Measurements from ENCODE around the gene ZNF444. TPM values are rescaled to one million over a fixed set of nuclear protein-coding genes. Genes with fewer than 3 reads are reported as not detected.

Gene ZNF444
- total and polyA plus RNA-seq, 7 donors = 11.4 to 57.4 (median 27.9) TPM

DNA sequence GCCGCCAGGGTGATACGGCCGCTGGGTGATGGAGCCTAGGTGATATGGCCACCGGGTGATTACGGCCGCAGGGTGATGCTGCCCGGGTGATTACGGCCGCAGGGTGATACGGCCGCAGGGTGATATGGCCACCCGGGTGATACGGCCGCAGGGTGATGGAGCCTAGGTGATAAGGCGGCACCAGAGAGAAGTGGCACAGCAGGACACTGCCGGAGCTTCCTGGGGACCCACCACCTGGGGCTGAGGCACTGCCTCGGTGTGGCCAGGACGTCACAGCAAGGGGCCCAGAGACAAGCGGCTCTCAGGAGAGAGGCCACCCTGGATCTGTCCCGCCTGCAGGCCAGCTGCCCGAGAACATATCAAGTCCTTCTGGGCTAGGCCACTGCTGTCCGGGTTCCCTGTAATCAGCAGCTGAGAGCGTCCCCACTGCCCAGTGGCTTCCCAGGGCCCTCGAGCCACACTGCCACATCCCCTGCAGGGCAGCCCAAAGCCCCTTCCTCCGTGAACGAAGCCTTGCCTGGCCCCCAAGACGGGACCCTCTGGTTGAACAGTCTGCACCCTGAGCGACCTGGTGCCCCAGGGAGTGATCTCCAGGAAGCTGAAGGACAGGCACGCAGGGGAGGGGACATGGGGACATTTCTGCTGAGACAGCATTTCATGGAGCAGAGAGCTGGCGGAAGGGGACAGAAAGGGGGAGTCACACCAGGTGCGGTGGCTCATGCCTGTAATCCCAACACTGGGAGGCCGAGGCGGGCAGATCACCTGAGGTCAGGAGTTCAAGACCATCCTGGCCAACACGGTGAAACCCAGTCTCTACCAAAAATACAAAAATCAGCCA lies 42.1 kb upstream of the ZNF444 start:
- no peaks in the 10 kb centered on the region for H3K27me3 ChIP-seq
- H3K36me3 ChIP-seq = peaks cover 0 to 44% (median 21%) of the 10 kb centered on the region in 4 donors
- no peaks in the 10 kb centered on the region for H3K9me3 ChIP-seq
- peaks cover 0 to 7% (median 0%) of the 10 kb centered on the region in 4 donors for H3K4me1 ChIP-seq
- H3K4me3 ChIP-seq = no peak overlapping the region
- 95 to 98% methylated on average over 34 of the region's 34 CpGs for WGBS, 2 donors
- H3K27ac ChIP-seq = no peak overlapping the region
- TF ChIP-seq POLR2AphosphoS5 (IDR thresholded peaks at IDR 0.05) = no peak
- no peak for DNase-seq
- intact Hi-C loops (cut with DNase I) = no loop called here

DNA sequence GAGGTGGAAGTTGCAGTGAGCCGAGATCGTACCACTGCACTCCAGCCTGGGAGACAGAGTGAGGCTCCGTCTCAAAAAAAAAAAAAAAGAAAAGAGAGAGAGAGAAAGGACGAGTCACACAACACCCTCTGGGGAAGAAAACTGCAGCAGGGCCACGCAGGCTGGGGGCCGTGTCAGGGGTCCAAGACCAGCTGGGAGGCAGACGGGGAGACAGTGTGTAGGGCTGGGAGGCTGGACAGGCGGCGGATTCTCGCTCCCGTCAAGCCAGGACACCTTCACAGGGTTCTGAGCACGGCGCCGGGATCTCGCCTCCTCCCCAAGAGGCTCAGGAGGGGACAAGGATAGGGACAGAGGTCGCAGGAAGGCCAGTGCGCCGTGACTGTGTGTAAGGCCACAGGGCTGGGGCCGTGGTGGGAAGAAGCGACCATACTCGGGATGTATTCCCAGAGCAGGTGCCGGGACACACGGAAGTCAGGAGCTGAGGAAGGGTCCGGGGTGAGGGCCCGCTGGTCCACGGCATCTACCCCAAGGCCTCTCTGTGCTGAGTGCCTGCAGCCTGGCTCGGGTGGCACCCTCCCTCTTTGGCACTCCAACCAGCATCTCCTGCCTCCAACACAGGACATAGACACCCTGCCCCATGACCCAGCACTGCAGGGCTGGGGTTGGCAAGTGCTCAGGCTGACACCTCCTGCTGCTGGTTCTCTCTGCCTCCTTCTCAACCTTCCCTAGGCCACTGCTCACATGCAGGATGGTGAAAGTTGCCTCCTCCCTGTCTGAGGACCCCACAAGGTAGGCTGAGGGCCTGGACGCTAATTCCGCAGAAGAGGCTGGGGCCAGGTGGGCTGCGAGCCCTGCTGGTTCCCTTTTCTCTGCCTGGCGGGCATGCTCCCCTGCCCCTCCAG lies 41.2 kb upstream of the ZNF444 start:
- intact Hi-C loops (cut with DNase I) = no loop called here
- Histone ChIP-seq H3K36me3 (peaks cover 0 to 44% (median 21%) of the 10 kb centered on the region in 4 donors), H3K27me3 (no peaks in the 10 kb centered on the region), H3K4me3 (no peak overlapping the region), H3K27ac (no peak overlapping the region), H3K4me1 (peaks cover 0 to 13% (median 6%) of the 10 kb centered on the region in 4 donors), H3K9me3 (no peaks in the 10 kb centered on the region)
- TF ChIP-seq, protein P1, sequence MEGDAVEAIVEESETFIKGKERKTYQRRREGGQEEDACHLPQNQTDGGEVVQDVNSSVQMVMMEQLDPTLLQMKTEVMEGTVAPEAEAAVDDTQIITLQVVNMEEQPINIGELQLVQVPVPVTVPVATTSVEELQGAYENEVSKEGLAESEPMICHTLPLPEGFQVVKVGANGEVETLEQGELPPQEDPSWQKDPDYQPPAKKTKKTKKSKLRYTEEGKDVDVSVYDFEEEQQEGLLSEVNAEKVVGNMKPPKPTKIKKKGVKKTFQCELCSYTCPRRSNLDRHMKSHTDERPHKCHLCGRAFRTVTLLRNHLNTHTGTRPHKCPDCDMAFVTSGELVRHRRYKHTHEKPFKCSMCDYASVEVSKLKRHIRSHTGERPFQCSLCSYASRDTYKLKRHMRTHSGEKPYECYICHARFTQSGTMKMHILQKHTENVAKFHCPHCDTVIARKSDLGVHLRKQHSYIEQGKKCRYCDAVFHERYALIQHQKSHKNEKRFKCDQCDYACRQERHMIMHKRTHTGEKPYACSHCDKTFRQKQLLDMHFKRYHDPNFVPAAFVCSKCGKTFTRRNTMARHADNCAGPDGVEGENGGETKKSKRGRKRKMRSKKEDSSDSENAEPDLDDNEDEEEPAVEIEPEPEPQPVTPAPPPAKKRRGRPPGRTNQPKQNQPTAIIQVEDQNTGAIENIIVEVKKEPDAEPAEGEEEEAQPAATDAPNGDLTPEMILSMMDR (IDR thresholded peaks at IDR 0.05) = no peak
- TF ChIP-seq POLR2AphosphoS5 (IDR thresholded peaks at IDR 0.05) (no peak), POLR2A (IDR thresholded peaks at IDR 0.05) (no peak), EP300 (IDR thresholded peaks at IDR 0.05) (no peak)
- no peak for DNase-seq
- 94 to 95% methylated on average over 31 of the region's 31 CpGs for WGBS, 2 donors

DNA sequence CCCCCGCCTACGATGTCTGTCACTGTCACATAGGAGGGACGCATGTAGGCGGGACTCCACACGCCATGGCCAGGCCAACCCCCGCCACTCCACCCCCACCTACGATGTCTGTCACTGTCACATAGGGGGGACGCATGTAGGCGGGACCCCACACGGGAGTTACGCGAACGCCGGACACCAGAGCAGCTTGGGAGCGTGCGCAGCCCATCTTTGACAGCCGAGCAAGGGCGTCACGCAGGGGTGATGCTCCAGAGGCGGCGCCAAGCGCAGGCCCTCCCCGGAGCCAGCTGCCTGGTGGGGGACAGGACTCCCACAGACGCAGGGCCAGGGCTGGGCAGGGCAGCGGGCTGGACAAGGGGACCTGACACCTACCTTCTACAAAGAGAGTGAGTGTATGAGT lies 40.0 kb upstream of the ZNF444 start:
- no peak for TF ChIP-seq POLR2A (IDR thresholded peaks at IDR 0.05)
- TF ChIP-seq, protein P1 (IDR thresholded peaks at IDR 0.05) = no peak
- no peak for TF ChIP-seq EP300 (IDR thresholded peaks at IDR 0.05)
- TF ChIP-seq POLR2AphosphoS5 (IDR thresholded peaks at IDR 0.05) = no peak
- Histone ChIP-seq H3K4me1 (peaks cover 0 to 23% (median 16%) of the 10 kb centered on the region in 4 donors), H3K27me3 (no peaks in the 10 kb centered on the region), H3K27ac (no peak overlapping the region), H3K9me3 (no peaks in the 10 kb centered on the region), H3K4me3 (no peak overlapping the region), H3K36me3 (peaks cover 0 to 44% (median 21%) of the 10 kb centered on the region in 4 donors)
- intact Hi-C loops (cut with DNase I) = no loop called here
- WGBS, 2 donors = 87% methylated on average over 25 of the region's 25 CpGs
- DNase-seq = no peak

DNA sequence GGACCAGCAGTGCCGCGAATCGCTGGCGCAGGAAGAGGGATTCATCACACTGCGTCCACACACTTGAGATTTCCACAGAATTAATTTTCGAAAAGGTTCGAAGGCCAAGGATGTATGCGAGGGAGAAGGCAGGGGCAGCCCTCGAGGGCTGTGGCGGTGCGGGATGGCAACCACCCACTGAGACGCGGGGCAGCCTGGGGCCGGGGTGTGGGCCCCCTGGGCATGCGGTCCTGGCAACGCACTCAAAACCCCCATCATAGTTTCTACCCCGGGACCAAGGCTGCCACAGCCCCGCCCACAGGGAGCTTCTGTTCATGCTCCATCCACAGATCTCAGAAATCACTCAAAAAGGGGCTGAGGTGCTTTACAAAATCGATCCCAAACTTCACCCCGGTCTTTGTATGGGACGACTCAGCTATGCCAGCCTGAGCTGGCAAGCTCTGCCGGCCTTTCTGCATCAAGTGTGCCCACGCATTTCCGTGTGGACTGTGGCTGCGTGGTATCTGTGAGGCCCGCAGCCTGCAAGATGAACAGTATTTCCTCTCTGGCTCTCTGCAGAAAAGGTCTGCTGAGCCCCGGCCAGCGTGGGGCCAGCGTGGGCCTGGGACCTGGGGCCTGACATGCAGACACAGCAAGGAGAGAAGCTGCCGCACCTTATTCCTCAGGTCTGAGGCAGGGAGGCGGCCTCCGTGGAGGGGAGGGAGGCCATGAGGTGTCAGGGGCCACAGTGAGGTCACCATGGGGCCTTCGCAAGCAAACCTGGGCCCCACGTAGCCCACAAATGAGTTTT lies 39.1 kb upstream of the ZNF444 start:
- H3K9me3 ChIP-seq = no peaks in the 10 kb centered on the region
- WGBS, 2 donors = 89 to 90% methylated on average over 34 of the region's 34 CpGs
- H3K27me3 ChIP-seq = no peaks in the 10 kb centered on the region
- H3K4me1 ChIP-seq = peaks cover 0 to 27% (median 24%) of the 10 kb centered on the region in 4 donors
- H3K4me3 ChIP-seq = no peak overlapping the region
- H3K36me3 ChIP-seq = peaks cover 0 to 44% (median 21%) of the 10 kb centered on the region in 4 donors
- intact Hi-C loops (cut with DNase I) = no loop called here
- TF ChIP-seq POLR2AphosphoS5 (IDR thresholded peaks at IDR 0.05) (no peak), POLR2A (IDR thresholded peaks at IDR 0.05) (no peak), EP300 (IDR thresholded peaks at IDR 0.05) (no peak)
- TF ChIP-seq, protein P1 (IDR thresholded peaks at IDR 0.05) = no peak
- no peak for DNase-seq
- H3K27ac ChIP-seq = no peak overlapping the region

All from sigmoid colon (tissue), 7 donors.